OCI-LY1 (cell line): ENCODE measurements around the gene CAMK4.

ENCODE experiments used
- EZH2 ChIP-seq: fragments of 200-600 bp; sonication (generic), shearing (Covaris generic); IDR thresholded peaks from 2 replicates; pipeline ENCODE4 v1.8.0; 2017; ENCODE audit warnings: borderline replicate concordance, mixed run types, mild to moderate bottlenecking, antibody characterized with exemption, low read length, moderate library complexity, mixed read lengths
- TF ChIP-seq, protein P1 (sequence below): fragments of 200-600 bp; sonication (generic), shearing (Covaris generic); IDR thresholded peaks from 2 replicates; pipeline ENCODE4 v1.5.1; 2017; ENCODE audit warnings: mild to moderate bottlenecking, antibody characterized with exemption, low read length, moderate library complexity, mixed read lengths

DNA sequence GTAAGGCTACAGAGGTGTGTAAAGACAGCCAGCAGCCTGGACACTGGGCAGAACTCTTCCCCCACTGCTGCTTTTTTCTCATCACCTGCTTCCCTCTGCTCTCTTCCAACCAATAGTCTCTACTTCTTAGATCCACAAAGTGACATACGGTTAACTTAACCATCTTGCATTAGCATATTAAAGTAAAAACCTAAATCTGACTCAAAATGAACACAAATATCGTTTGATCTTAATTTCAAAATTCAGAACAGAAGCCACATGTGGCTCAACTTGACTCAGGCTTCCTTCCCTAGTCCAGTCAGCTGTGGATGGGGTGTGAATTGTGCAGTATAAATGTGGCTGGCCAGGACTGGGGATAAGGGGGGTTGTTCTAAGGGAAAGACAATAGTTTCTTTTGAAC lies 173.8 kb downstream of the CAMK4 start:
- TF ChIP-seq, protein P1, sequence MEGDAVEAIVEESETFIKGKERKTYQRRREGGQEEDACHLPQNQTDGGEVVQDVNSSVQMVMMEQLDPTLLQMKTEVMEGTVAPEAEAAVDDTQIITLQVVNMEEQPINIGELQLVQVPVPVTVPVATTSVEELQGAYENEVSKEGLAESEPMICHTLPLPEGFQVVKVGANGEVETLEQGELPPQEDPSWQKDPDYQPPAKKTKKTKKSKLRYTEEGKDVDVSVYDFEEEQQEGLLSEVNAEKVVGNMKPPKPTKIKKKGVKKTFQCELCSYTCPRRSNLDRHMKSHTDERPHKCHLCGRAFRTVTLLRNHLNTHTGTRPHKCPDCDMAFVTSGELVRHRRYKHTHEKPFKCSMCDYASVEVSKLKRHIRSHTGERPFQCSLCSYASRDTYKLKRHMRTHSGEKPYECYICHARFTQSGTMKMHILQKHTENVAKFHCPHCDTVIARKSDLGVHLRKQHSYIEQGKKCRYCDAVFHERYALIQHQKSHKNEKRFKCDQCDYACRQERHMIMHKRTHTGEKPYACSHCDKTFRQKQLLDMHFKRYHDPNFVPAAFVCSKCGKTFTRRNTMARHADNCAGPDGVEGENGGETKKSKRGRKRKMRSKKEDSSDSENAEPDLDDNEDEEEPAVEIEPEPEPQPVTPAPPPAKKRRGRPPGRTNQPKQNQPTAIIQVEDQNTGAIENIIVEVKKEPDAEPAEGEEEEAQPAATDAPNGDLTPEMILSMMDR, result no peak
- TF ChIP-seq EZH2, result no peak
